Measurements from ENCODE around the gene ZNF106.
A peak's percentile ranks its signal among the peaks of the same experiment; 100 is the strongest.

The ZNF106 gene

GRCh38 chr15:42502477-42502876 is 11.5 kb upstream of the ZNF106 start:
- no peak overlapping the region for H3K27ac ChIP-seq (ENCODE audit: insufficient read depth, low read depth, low read length, poor library complexity, severe bottlenecking)

GRCh38 chr15:42499858-42500609 is 9.1 kb upstream of the ZNF106 start:
- WGBS, 2 experiments: 87 to 88% methylated on average over 10 to 12 of the region's 12 CpGs
- peaks cover 2% of the 10 kb centered on the region for H3K36me3 ChIP-seq (ENCODE audit: control insufficient read depth, insufficient read depth, low read length)
- no peak overlapping the region for H3K4me3 ChIP-seq (ENCODE audit: insufficient read depth, low read depth, low read length)
- H3K4me1 ChIP-seq (ENCODE audit: control insufficient read depth, insufficient read depth, low read length): peaks cover 5% of the 10 kb centered on the region
- H3K27ac ChIP-seq (ENCODE audit: insufficient read depth, low read depth, low read length, poor library complexity, severe bottlenecking): no peak overlapping the region
- H3K27me3 ChIP-seq (ENCODE audit: control insufficient read depth, insufficient read depth, low read length, poor library complexity, severe bottlenecking): no peaks in the 10 kb centered on the region
- no peaks in the 10 kb centered on the region for H3K9me3 ChIP-seq (ENCODE audit: control insufficient read depth, low read length)

More at GRCh38 chr15:42502477-42502876, 11.5 kb upstream of the ZNF106 start:
- Histone ChIP-seq H3K36me3 (ENCODE audit: control insufficient read depth, insufficient read depth, low read length) (peaks cover 2% of the 10 kb centered on the region), H3K4me1 (ENCODE audit: control insufficient read depth, insufficient read depth, low read length) (no peaks in the 10 kb centered on the region), H3K9me3 (ENCODE audit: control insufficient read depth, low read length) (no peaks in the 10 kb centered on the region), H3K27me3 (ENCODE audit: control insufficient read depth, insufficient read depth, low read length, poor library complexity, severe bottlenecking) (no peaks in the 10 kb centered on the region), H3K4me3 (ENCODE audit: insufficient read depth, low read depth, low read length) (no peak overlapping the region)
- 89 to 93% methylated on average over 4 of the region's 4 CpGs for WGBS, 2 experiments

- Histone ChIP-seq H3K36me3 (ENCODE audit: control insufficient read depth, insufficient read depth, low read length) (peaks cover 2% of the 10 kb centered on the region), H3K4me1 (ENCODE audit: control insufficient read depth, insufficient read depth, low read length) (peaks cover 5% of the 10 kb centered on the region), H3K27ac (ENCODE audit: insufficient read depth, low read depth, low read length, poor library complexity, severe bottlenecking) (no peak overlapping the region), H3K9me3 (ENCODE audit: control insufficient read depth, low read length) (no peaks in the 10 kb centered on the region), H3K27me3 (ENCODE audit: control insufficient read depth, insufficient read depth, low read length, poor library complexity, severe bottlenecking) (no peaks in the 10 kb centered on the region), H3K4me3 (ENCODE audit: insufficient read depth, low read depth, low read length) (no peak overlapping the region)
- 76 to 82% methylated on average over 5 to 6 of the region's 6 CpGs for WGBS, 2 experiments
These were observed 7.5 kb upstream of the ZNF106 start for GRCh38 chr15:42498212-42499068.

DNA sequence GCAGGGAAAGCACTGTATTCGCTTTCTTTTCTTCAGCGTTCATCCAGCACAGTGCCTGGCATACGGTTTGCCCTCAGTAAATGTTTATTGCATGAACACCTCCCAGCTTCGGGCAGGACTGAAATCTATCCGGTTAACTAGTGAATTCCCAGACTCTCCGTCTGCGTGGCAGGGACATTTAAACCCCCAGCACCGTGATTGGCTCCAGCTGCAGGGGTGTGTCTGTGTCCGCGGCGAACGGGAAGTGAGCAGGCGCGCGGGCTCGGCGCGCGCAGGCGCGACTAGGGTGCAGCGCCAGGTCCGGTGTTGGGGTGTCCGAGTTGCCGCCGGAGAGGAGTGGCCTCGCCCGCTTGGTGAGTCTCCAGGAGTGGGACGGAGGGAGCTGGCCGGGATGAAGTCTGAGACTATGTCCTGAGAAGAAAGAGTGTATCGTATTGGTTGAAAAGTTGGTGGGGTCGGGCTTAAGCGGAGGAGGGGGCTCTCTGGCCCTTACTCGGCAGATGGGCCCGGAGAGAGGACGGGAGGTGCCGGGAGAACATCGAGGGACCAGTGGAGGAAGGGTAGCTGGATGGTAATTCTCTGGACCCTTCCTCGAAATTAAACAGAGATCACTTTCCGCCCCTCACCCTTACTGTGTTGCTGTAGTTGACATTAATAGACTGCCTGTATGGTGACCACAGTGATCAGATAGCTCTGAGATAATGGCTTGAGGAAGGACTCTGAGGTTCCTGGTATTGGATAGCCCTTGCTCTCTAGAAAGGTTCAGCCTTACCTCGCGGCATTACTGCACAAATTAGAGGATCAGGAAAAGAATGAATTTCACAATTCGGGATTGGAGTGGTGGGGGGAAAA is 4.6 kb upstream of the ZNF106 start, which contains the start of gene SNAP23:
SNAP23 (plus strand) TSS at position 274 of the 852 bp plus-strand sequence. CDS start 16,213 bp downstream, outside the sequence.
- Histone ChIP-seq H3K4me1 (ENCODE audit: control insufficient read depth, insufficient read depth, low read length) (peaks cover 5% of the 10 kb centered on the region), H3K36me3 (ENCODE audit: control insufficient read depth, insufficient read depth, low read length) (peaks cover 2% of the 10 kb centered on the region), H3K9me3 (ENCODE audit: control insufficient read depth, low read length) (no peaks in the 10 kb centered on the region), H3K27ac (ENCODE audit: insufficient read depth, low read depth, low read length, poor library complexity, severe bottlenecking) (peak within 1 kb of the TSS; percentile 69), H3K4me3 (ENCODE audit: insufficient read depth, low read depth, low read length) (peak within 1 kb of the TSS; percentile 81), H3K27me3 (ENCODE audit: control insufficient read depth, insufficient read depth, low read length, poor library complexity, severe bottlenecking) (no peaks in the 10 kb centered on the region)
- WGBS, 2 experiments: 1% methylated on average over 43 of the region's 43 CpGs

- Histone ChIP-seq H3K36me3 (ENCODE audit: control insufficient read depth, insufficient read depth, low read length) (peaks cover 2% of the 10 kb centered on the region), H3K27ac (ENCODE audit: insufficient read depth, low read depth, low read length, poor library complexity, severe bottlenecking) (peak overlapping the region; percentile 69), H3K4me1 (ENCODE audit: control insufficient read depth, insufficient read depth, low read length) (peaks cover 5% of the 10 kb centered on the region), H3K4me3 (ENCODE audit: insufficient read depth, low read depth, low read length) (peak overlapping the region; percentile 81), H3K27me3 (ENCODE audit: control insufficient read depth, insufficient read depth, low read length, poor library complexity, severe bottlenecking) (no peaks in the 10 kb centered on the region), H3K9me3 (ENCODE audit: control insufficient read depth, low read length) (no peaks in the 10 kb centered on the region)
- 60 to 67% methylated on average over 9 to 10 of the region's 10 CpGs for WGBS, 2 experiments
These were observed 4.0 kb upstream of the ZNF106 start for GRCh38 chr15:42494998-42495360.

GRCh38 chr15:42493679-42494078 is 2.7 kb upstream of the ZNF106 start:
- no peaks in the 10 kb centered on the region for H3K36me3 ChIP-seq (ENCODE audit: control insufficient read depth, insufficient read depth, low read length)

DNA sequence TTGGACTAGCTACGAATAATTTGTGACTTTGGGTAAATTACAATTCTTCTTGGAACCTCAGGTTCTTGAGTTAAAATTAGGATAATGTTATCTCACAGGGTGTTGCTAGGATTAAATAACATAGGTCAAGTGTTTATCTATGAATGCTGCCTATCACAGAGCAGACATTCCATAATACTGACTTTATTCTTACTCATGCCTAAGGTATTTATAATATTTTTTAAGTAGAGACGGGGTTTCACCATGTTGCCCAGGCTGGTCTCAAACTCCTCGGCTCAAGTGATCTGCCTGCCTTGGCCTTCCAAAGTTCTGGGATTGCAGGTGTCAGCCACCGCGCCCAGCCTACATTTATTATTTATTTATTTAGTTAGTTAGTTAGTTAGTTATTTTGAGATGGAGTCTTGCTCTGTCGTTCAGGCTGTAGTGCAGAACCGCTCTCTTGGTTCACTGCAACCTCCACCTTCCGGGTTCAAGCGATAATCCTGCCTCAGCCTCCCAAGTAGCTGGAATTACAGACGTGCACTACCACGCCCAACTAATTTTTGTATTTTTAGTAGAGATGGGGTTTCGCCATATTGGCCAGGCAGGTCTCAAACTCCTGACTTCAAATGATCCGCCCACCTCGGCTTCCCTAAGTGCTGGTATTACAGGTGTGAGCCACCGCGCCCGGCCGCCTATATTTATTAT is 741 bp upstream of the ZNF106 start:
- no peaks in the 10 kb centered on the region for H3K27me3 ChIP-seq (ENCODE audit: control insufficient read depth, insufficient read depth, low read length, poor library complexity, severe bottlenecking)
- H3K4me1 ChIP-seq (ENCODE audit: control insufficient read depth, insufficient read depth, low read length): peaks cover 4% of the 10 kb centered on the region
- H3K36me3 ChIP-seq (ENCODE audit: control insufficient read depth, insufficient read depth, low read length): no peaks in the 10 kb centered on the region
- peak overlapping the region; percentile 48 for H3K27ac ChIP-seq (ENCODE audit: insufficient read depth, low read depth, low read length, poor library complexity, severe bottlenecking)
- H3K4me3 ChIP-seq (ENCODE audit: insufficient read depth, low read depth, low read length): peak overlapping the region; percentile 81
- H3K9me3 ChIP-seq (ENCODE audit: control insufficient read depth, low read length): no peaks in the 10 kb centered on the region
- WGBS, 2 experiments: 89 to 90% methylated on average over 15 to 18 of the region's 18 CpGs

More at GRCh38 chr15:42493679-42494078, 2.7 kb upstream of the ZNF106 start:
- 84 to 85% methylated on average over 1 of the region's 1 CpG for WGBS, 2 experiments
- Histone ChIP-seq H3K4me3 (ENCODE audit: insufficient read depth, low read depth, low read length) (no peak overlapping the region), H3K27me3 (ENCODE audit: control insufficient read depth, insufficient read depth, low read length, poor library complexity, severe bottlenecking) (no peaks in the 10 kb centered on the region), H3K27ac (ENCODE audit: insufficient read depth, low read depth, low read length, poor library complexity, severe bottlenecking) (no peak overlapping the region), H3K4me1 (ENCODE audit: control insufficient read depth, insufficient read depth, low read length) (peaks cover 5% of the 10 kb centered on the region), H3K9me3 (ENCODE audit: control insufficient read depth, low read length) (no peaks in the 10 kb centered on the region)

GRCh38 chr15:42490291-42490670 is 660 bp downstream of the ZNF106 start:
- Histone ChIP-seq H3K27ac (ENCODE audit: insufficient read depth, low read depth, low read length, poor library complexity, severe bottlenecking) (no peak overlapping the region), H3K36me3 (ENCODE audit: control insufficient read depth, insufficient read depth, low read length) (no peaks in the 10 kb centered on the region), H3K9me3 (ENCODE audit: control insufficient read depth, low read length) (no peaks in the 10 kb centered on the region), H3K4me3 (ENCODE audit: insufficient read depth, low read depth, low read length) (peak overlapping the region; percentile 81), H3K27me3 (ENCODE audit: control insufficient read depth, insufficient read depth, low read length, poor library complexity, severe bottlenecking) (no peaks in the 10 kb centered on the region), H3K4me1 (ENCODE audit: control insufficient read depth, insufficient read depth, low read length) (no peaks in the 10 kb centered on the region)
- 5 to 15% methylated on average over 7 to 10 of the region's 11 CpGs for WGBS, 2 experiments

DNA sequence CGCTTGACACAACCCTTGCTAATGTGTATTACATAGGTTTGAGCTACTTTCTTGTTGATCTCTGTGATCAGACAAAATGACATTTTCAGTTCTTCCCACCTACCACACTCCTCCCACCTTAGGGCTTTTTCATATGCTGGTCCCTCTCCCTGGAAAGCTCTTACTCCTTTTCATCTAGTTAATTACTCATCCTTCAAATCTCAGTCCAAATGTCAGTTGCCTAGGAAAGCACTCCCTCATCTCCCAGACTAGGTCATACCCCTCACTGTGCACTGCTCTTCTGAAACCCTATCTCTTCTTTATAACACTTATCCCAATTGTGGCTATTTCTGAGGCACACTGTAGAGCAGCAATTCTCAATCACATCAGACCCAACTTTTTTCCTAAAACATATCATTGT is 7.3 kb downstream of the ZNF106 start:
- H3K9me3 ChIP-seq (ENCODE audit: control insufficient read depth, low read length): no peaks in the 10 kb centered on the region
- no peaks in the 10 kb centered on the region for H3K4me1 ChIP-seq (ENCODE audit: control insufficient read depth, insufficient read depth, low read length)
- no peaks in the 10 kb centered on the region for H3K27me3 ChIP-seq (ENCODE audit: control insufficient read depth, insufficient read depth, low read length, poor library complexity, severe bottlenecking)
- H3K27ac ChIP-seq (ENCODE audit: insufficient read depth, low read depth, low read length, poor library complexity, severe bottlenecking): no peak overlapping the region
- 82% methylated on average over 1 of the region's 1 CpG; no CpG with 5 or more reads in 1 of the 2 experiments for WGBS, 2 experiments
- H3K4me3 ChIP-seq (ENCODE audit: insufficient read depth, low read depth, low read length): no peak overlapping the region
- no peaks in the 10 kb centered on the region for H3K36me3 ChIP-seq (ENCODE audit: control insufficient read depth, insufficient read depth, low read length)
